CD4-positive, alpha-beta T cell treated with Interleukin-10 for 1 hour (primary cell): ENCODE results near the gene M6PR.

Source experiments
- DNase-seq: peaks from one replicate; pipeline ENCODE4 v3.0.0-alpha.2; 2020

The M6PR gene

GRCh38 chr12:8949342-8950220 is at the start of gene M6PR:
Gene M6PR, minus strand, starts transcription at chr12:8949645. Its CDS starts 3,241 bp downstream, at chr12:8946404.
- peak; percentile 90 for DNase-seq

- peak; percentile 48 for DNase-seq
Observed at GRCh38 chr12:8996682-8997405, 47.4 kb upstream of the M6PR start.

GRCh38 chr12:8995021-8995775 is 45.8 kb upstream of the M6PR start:
- no peak for DNase-seq

GRCh38 chr12:8993827-8994226 is 44.4 kb upstream of the M6PR start:
- no peak for DNase-seq

GRCh38 chr12:8991371-8992345 is 42.2 kb upstream of the M6PR start:
- DNase-seq, result peak; percentile 40

- DNase-seq, result peak; percentile 55
Observed at GRCh38 chr12:8989413-8989812, 40.0 kb upstream of the M6PR start, which contains the start of gene KLRG1. Gene KLRG1, plus strand, starts transcription at chr12:8989546. Its CDS starts 90 bp downstream, at chr12:8989636.

- DNase-seq, result peak; percentile 17
Observed at GRCh38 chr12:8987685-8988084, 38.2 kb upstream of the M6PR start.

GRCh38 chr12:8987163-8987562 is 37.7 kb upstream of the M6PR start:
- no peak for DNase-seq

- peak; percentile 19 for DNase-seq
Observed at GRCh38 chr12:8985213-8985754, 35.8 kb upstream of the M6PR start.

GRCh38 chr12:8980137-8980536 is 30.7 kb upstream of the M6PR start:
- no peak for DNase-seq

GRCh38 chr12:8970432-8970831 is 21.0 kb upstream of the M6PR start:
- DNase-seq, result no peak

GRCh38 chr12:8969861-8970411 is 20.5 kb upstream of the M6PR start:
- DNase-seq, result no peak

- DNase-seq, result no peak
Observed at GRCh38 chr12:8968761-8969160, 19.3 kb upstream of the M6PR start.

- peak; percentile 38 for DNase-seq
Observed at GRCh38 chr12:8960176-8960575, 10.7 kb upstream of the M6PR start.

GRCh38 chr12:8958066-8958465 is 8.6 kb upstream of the M6PR start:
- no peak for DNase-seq

GRCh38 chr12:8957561-8957960 is 8.1 kb upstream of the M6PR start:
- DNase-seq, result no peak

- peak; percentile 7 for DNase-seq
Observed at GRCh38 chr12:8956772-8957171, 7.3 kb upstream of the M6PR start.

GRCh38 chr12:8956073-8956472 is 6.6 kb upstream of the M6PR start:
- DNase-seq, result no peak

GRCh38 chr12:8953773-8954402 is 4.4 kb upstream of the M6PR start:
- DNase-seq, result peak; percentile 82

GRCh38 chr12:8951744-8952143 is 2.3 kb upstream of the M6PR start:
- DNase-seq, result peak; percentile 68
